ENCODE measurements around the gene ENDOD1.

- no peak for TF ChIP-seq POLR2A (IDR thresholded peaks at IDR 0.05; ENCODE audit: low read depth, low read length)
- TF ChIP-seq POLR2AphosphoS5 (IDR thresholded peaks at IDR 0.05; ENCODE audit: low read depth, low read length): no peak
- TF ChIP-seq TAF1 (IDR thresholded peaks at IDR 0.05; ENCODE audit: low read depth, low read length): no peak
These were observed 71.6 kb downstream of the ENDOD1 start for GRCh38 chr11:95161248-95161647.

Data from GM12891 (cell line).